ENCODE results near the gene ZNF311. TPM values are rescaled to one million over a fixed set of nuclear protein-coding genes. Genes with fewer than 3 reads are reported as not detected.

ZNF311 gene
- total RNA-seq (0.76 TPM), polyA plus RNA-seq (0.80 TPM)
- long read RNA-seq, donor 1, result 0 reads
- long read RNA-seq, donor 2, result 0 reads
- long read RNA-seq, donor 3, result 0 reads
- long read RNA-seq, donor 4, result 0 reads
- long read RNA-seq, donor 5, partial matches to known transcripts, result 0 of 1 reads
- long read RNA-seq, donor 5, other reads (novel, unspliced or antisense), result 0 of 1 reads
- long read RNA-seq, donor 6, result 0 reads
- long read RNA-seq, donor 7, result 0 reads
- long read RNA-seq, donor 8, result 0 reads
- long read RNA-seq, donor 9, result 0 reads
- long read RNA-seq, donor 10, partial matches to known transcripts, result 0 of 1 reads
- long read RNA-seq, donor 10, other reads (novel, unspliced or antisense), result 0 of 1 reads

DNA sequence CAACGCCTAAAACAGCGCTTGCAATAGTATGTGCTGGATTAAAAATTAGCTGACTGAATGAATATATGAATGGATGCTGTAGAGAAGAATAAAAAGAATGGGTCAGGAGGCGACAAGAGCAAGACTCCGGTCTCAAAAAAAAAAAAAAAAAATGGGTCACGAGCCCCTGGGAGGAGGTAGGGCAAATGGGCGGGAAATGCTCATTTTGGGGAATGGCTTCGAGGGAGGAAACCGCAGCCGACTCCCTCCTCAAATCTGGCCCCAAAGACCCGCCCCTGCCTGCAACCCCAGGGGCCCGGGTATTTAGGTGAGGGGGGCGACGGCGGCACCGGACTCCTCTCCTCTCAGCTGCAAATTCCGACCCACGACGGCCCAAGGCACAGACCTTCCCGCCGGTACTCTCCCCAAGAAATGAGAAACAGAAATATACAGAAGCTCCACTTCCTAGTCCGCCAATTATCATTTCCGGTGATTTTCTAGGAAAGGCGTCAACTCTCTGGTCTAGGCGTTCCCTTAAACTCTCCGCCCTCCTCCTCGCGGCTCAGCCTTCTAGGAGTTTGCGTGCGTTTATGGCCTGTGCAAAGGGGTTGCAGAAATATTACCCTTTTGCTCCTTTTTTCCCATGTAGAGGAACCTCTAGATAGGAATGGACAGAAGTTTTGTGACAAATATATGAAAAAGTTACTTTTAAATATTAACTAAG lies at the start of gene ZNF311:
ZNF311 (minus strand) TSS at position 133 of the 703 bp plus-strand sequence. CDS start 1,361 bp downstream, outside the sequence.
- Histone ChIP-seq H3K9me3 (ENCODE audit: control insufficient read depth in 2 of 2, insufficient read depth in 1 of 2, low read length in 1 of 2) (no peaks in the 10 kb centered on the region), H3K4me1 (ENCODE audit: control insufficient read depth in 2 of 2, insufficient read depth in 2 of 2, low read length in 2 of 2) (peaks cover 0 to 7% of the 10 kb centered on the region in 2 donors), H3K4me3 (ENCODE audit: low read length in 2 of 2) (peak within 1 kb of the TSS; percentile 36 to 37), H3K27ac (ENCODE audit: low read depth in 1 of 2, low read length in 1 of 2) (no peak within 1 kb of the TSS), H3K27me3 (ENCODE audit: control insufficient read depth in 2 of 2, insufficient read depth in 1 of 2, low read length in 1 of 2) (peaks cover 11 to 27% of the 10 kb centered on the region in 2 donors), H3K36me3 (ENCODE audit: control insufficient read depth in 2 of 2, insufficient read depth in 2 of 2, low read length in 1 of 2) (no peaks in the 10 kb centered on the region)
- peak in 2 of 9 donors; percentile 25 to 48 for DNase-seq (ENCODE audit: low read depth in 6 of 9, low spot score in 9 of 9)
- WGBS, result 9% methylated on average over 29 of the region's 29 CpGs

- no peak for DNase-seq (ENCODE audit: low read depth in 6 of 9, low spot score in 9 of 9)
- no peak overlapping the region for H3K4me3 ChIP-seq (ENCODE audit: low read length in 2 of 2)
- WGBS, result 89% methylated on average over 3 of the region's 3 CpGs
- no peaks in the 10 kb centered on the region for H3K4me1 ChIP-seq (ENCODE audit: control insufficient read depth in 2 of 2, insufficient read depth in 2 of 2, low read length in 2 of 2)
- H3K36me3 ChIP-seq (ENCODE audit: control insufficient read depth in 2 of 2, insufficient read depth in 2 of 2, low read length in 1 of 2), result no peaks in the 10 kb centered on the region
- H3K27me3 ChIP-seq (ENCODE audit: control insufficient read depth in 2 of 2, insufficient read depth in 1 of 2, low read length in 1 of 2), result no peaks in the 10 kb centered on the region
- H3K27ac ChIP-seq (ENCODE audit: low read depth in 1 of 2, low read length in 1 of 2), result no peak overlapping the region
- H3K9me3 ChIP-seq (ENCODE audit: control insufficient read depth in 2 of 2, insufficient read depth in 1 of 2, low read length in 1 of 2), result no peaks in the 10 kb centered on the region
Measured at GRCh38 chr6:29051680-29052079, 46.6 kb upstream of the ZNF311 start.

- Histone ChIP-seq H3K27ac (ENCODE audit: low read depth in 1 of 2, low read length in 1 of 2) (no peak within 1 kb of the TSS), H3K36me3 (ENCODE audit: control insufficient read depth in 2 of 2, insufficient read depth in 2 of 2, low read length in 1 of 2) (no peaks in the 10 kb centered on the region), H3K9me3 (ENCODE audit: control insufficient read depth in 2 of 2, insufficient read depth in 1 of 2, low read length in 1 of 2) (no peaks in the 10 kb centered on the region), H3K27me3 (ENCODE audit: control insufficient read depth in 2 of 2, insufficient read depth in 1 of 2, low read length in 1 of 2) (no peaks in the 10 kb centered on the region), H3K4me1 (ENCODE audit: control insufficient read depth in 2 of 2, insufficient read depth in 2 of 2, low read length in 2 of 2) (no peaks in the 10 kb centered on the region), H3K4me3 (ENCODE audit: low read length in 2 of 2) (no peak within 1 kb of the TSS)
- no peak for DNase-seq (ENCODE audit: low read depth in 6 of 9, low spot score in 9 of 9)
- WGBS, result 95% methylated on average over 1 of the region's 1 CpG
Measured at GRCh38 chr6:29045075-29045474, 40.0 kb upstream of the ZNF311 start, which contains the start of gene OR2W1. Gene OR2W1, minus strand, starts transcription at chr6:29045175. Its CDS starts 0 bp downstream, at chr6:29045175.

- Histone ChIP-seq H3K36me3 (ENCODE audit: control insufficient read depth in 2 of 2, insufficient read depth in 2 of 2, low read length in 1 of 2) (no peaks in the 10 kb centered on the region), H3K27ac (ENCODE audit: low read depth in 1 of 2, low read length in 1 of 2) (no peak overlapping the region), H3K4me3 (ENCODE audit: low read length in 2 of 2) (no peak overlapping the region), H3K27me3 (ENCODE audit: control insufficient read depth in 2 of 2, insufficient read depth in 1 of 2, low read length in 1 of 2) (no peaks in the 10 kb centered on the region), H3K9me3 (ENCODE audit: control insufficient read depth in 2 of 2, insufficient read depth in 1 of 2, low read length in 1 of 2) (no peaks in the 10 kb centered on the region), H3K4me1 (ENCODE audit: control insufficient read depth in 2 of 2, insufficient read depth in 2 of 2, low read length in 2 of 2) (no peaks in the 10 kb centered on the region)
- 95% methylated on average over 24 of the region's 24 CpGs for WGBS
- no peak for DNase-seq (ENCODE audit: low read depth in 6 of 9, low spot score in 9 of 9)
Measured at GRCh38 chr6:29035951-29036350, 30.8 kb upstream of the ZNF311 start.

GRCh38 chr6:29028821-29029220 lies 23.7 kb upstream of the ZNF311 start:
- Histone ChIP-seq H3K4me3 (ENCODE audit: low read length in 2 of 2) (no peak overlapping the region), H3K9me3 (ENCODE audit: control insufficient read depth in 2 of 2, insufficient read depth in 1 of 2, low read length in 1 of 2) (no peaks in the 10 kb centered on the region), H3K27ac (ENCODE audit: low read depth in 1 of 2, low read length in 1 of 2) (no peak overlapping the region), H3K27me3 (ENCODE audit: control insufficient read depth in 2 of 2, insufficient read depth in 1 of 2, low read length in 1 of 2) (peaks cover 3% of the 10 kb centered on the region in 2 donors), H3K36me3 (ENCODE audit: control insufficient read depth in 2 of 2, insufficient read depth in 2 of 2, low read length in 1 of 2) (no peaks in the 10 kb centered on the region), H3K4me1 (ENCODE audit: control insufficient read depth in 2 of 2, insufficient read depth in 2 of 2, low read length in 2 of 2) (no peaks in the 10 kb centered on the region)
- DNase-seq (ENCODE audit: low read depth in 6 of 9, low spot score in 9 of 9), result no peak
- WGBS, result 95% methylated on average over 13 of the region's 13 CpGs

GRCh38 chr6:29025927-29026585 lies 20.9 kb upstream of the ZNF311 start:
- H3K9me3 ChIP-seq (ENCODE audit: control insufficient read depth in 2 of 2, insufficient read depth in 1 of 2, low read length in 1 of 2), result no peaks in the 10 kb centered on the region
- WGBS, result 56% methylated on average over 2 of the region's 2 CpGs
- H3K36me3 ChIP-seq (ENCODE audit: control insufficient read depth in 2 of 2, insufficient read depth in 2 of 2, low read length in 1 of 2), result no peaks in the 10 kb centered on the region
- DNase-seq (ENCODE audit: low read depth in 6 of 9, low spot score in 9 of 9), result no peak
- no peaks in the 10 kb centered on the region for H3K4me1 ChIP-seq (ENCODE audit: control insufficient read depth in 2 of 2, insufficient read depth in 2 of 2, low read length in 2 of 2)
- H3K27ac ChIP-seq (ENCODE audit: low read depth in 1 of 2, low read length in 1 of 2), result no peak overlapping the region
- no peak overlapping the region for H3K4me3 ChIP-seq (ENCODE audit: low read length in 2 of 2)
- peaks cover 3 to 6% of the 10 kb centered on the region in 2 donors for H3K27me3 ChIP-seq (ENCODE audit: control insufficient read depth in 2 of 2, insufficient read depth in 1 of 2, low read length in 1 of 2)

DNA sequence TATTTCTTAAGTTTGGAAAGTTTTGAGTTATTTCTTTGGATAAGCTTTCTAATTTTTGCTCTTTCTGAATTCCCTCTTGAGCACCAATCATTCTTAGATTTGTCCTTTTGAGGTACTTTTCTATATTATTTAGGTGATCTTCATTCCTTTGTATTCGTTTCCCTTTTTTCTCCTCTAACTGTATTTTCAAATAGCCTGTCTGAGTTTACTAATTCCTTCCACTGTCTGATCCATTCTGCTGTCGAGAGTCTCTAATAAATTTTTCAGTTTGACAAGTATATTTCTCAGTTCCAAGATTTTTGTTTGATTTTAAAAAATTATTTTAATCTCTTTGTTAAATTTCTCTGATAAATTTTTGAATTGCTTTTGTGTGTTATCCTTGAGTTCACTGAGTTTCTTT lies 16.3 kb upstream of the ZNF311 start:
- Histone ChIP-seq H3K27ac (ENCODE audit: low read depth in 1 of 2, low read length in 1 of 2) (no peak overlapping the region), H3K36me3 (ENCODE audit: control insufficient read depth in 2 of 2, insufficient read depth in 2 of 2, low read length in 1 of 2) (no peaks in the 10 kb centered on the region), H3K27me3 (ENCODE audit: control insufficient read depth in 2 of 2, insufficient read depth in 1 of 2, low read length in 1 of 2) (peaks cover 3 to 10% of the 10 kb centered on the region in 2 donors), H3K4me3 (ENCODE audit: low read length in 2 of 2) (no peak overlapping the region), H3K9me3 (ENCODE audit: control insufficient read depth in 2 of 2, insufficient read depth in 1 of 2, low read length in 1 of 2) (no peaks in the 10 kb centered on the region), H3K4me1 (ENCODE audit: control insufficient read depth in 2 of 2, insufficient read depth in 2 of 2, low read length in 2 of 2) (peaks cover 3 to 6% of the 10 kb centered on the region in 2 donors)
- DNase-seq (ENCODE audit: low read depth in 6 of 9, low spot score in 9 of 9), result no peak
- 86% methylated on average over 2 of the region's 2 CpGs for WGBS

DNA sequence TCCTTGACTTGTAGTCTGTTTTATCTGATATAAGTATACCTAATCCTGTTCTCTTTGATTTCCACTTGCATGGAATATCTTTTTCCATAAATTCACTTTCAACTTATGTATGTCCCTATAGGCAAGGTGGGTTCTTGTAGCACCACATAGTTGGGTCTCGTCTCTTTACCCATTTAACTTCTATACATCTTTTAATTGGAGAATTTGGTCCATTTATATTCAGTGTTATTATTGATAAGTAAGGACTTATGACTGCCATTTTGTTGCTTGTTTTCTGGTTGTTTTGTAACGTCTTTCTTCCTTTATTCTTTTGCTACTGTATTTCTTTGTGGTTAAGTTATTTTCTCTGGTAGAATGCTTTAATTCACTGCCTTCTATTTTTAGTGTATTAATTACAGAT lies 14.5 kb upstream of the ZNF311 start:
- no peaks in the 10 kb centered on the region for H3K36me3 ChIP-seq (ENCODE audit: control insufficient read depth in 2 of 2, insufficient read depth in 2 of 2, low read length in 1 of 2)
- H3K4me1 ChIP-seq (ENCODE audit: control insufficient read depth in 2 of 2, insufficient read depth in 2 of 2, low read length in 2 of 2), result peaks cover 7 to 12% of the 10 kb centered on the region in 2 donors
- peaks cover 11 to 25% of the 10 kb centered on the region in 2 donors for H3K27me3 ChIP-seq (ENCODE audit: control insufficient read depth in 2 of 2, insufficient read depth in 1 of 2, low read length in 1 of 2)
- DNase-seq (ENCODE audit: low read depth in 6 of 9, low spot score in 9 of 9), result no peak
- no peak overlapping the region for H3K4me3 ChIP-seq (ENCODE audit: low read length in 2 of 2)
- 81% methylated on average over 2 of the region's 2 CpGs for WGBS
- peaks cover 1 to 8% of the 10 kb centered on the region in 2 donors for H3K9me3 ChIP-seq (ENCODE audit: control insufficient read depth in 2 of 2, insufficient read depth in 1 of 2, low read length in 1 of 2)
- H3K27ac ChIP-seq (ENCODE audit: low read depth in 1 of 2, low read length in 1 of 2), result no peak overlapping the region

DNA sequence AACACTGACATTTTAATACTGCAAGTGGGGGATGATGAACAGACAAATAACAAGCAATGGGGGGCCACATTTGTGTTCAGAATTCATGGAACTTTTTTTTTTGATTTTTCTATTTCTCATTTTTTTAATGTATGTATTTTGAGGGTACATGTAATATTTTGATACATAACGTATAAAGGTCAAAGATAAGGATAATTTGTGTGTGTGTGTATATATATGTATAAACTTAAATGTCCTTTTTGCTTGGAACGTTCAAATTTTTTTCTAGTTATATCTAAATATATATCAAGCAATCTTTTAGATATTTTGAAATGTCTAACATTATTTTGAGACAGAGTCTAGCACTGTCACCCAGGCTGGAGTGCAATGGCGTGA lies 12.3 kb upstream of the ZNF311 start:
- Histone ChIP-seq H3K4me1 (ENCODE audit: control insufficient read depth in 2 of 2, insufficient read depth in 2 of 2, low read length in 2 of 2) (peaks cover 7 to 12% of the 10 kb centered on the region in 2 donors), H3K27ac (ENCODE audit: low read depth in 1 of 2, low read length in 1 of 2) (no peak overlapping the region), H3K36me3 (ENCODE audit: control insufficient read depth in 2 of 2, insufficient read depth in 2 of 2, low read length in 1 of 2) (no peaks in the 10 kb centered on the region), H3K27me3 (ENCODE audit: control insufficient read depth in 2 of 2, insufficient read depth in 1 of 2, low read length in 1 of 2) (peaks cover 12 to 46% of the 10 kb centered on the region in 2 donors), H3K9me3 (ENCODE audit: control insufficient read depth in 2 of 2, insufficient read depth in 1 of 2, low read length in 1 of 2) (peaks cover 1 to 8% of the 10 kb centered on the region in 2 donors), H3K4me3 (ENCODE audit: low read length in 2 of 2) (no peak overlapping the region)
- 45% methylated on average over 3 of the region's 3 CpGs for WGBS
- DNase-seq (ENCODE audit: low read depth in 6 of 9, low spot score in 9 of 9), result no peak

Measured in thymus (tissue), 14 donors.